Colonic mucosa (tissue), 4 donors: ENCODE measurements around the gene PDIA4. TPM values are rescaled to one million over a fixed set of nuclear protein-coding genes. Genes with fewer than 3 reads are reported as not detected.

Experiments
- DNase-seq: peaks from one replicate; pipeline ENCODE4 v3.0.0-alpha.2; 2020
- H3K27ac ChIP-seq: fragments of 200-600 bp; one replicate; pipeline ENCODE4 v1.8.0; 2021
- H3K27me3 ChIP-seq: fragments of 200-600 bp; one replicate; pipeline ENCODE4 v1.8.0; 2021
- H3K36me3 ChIP-seq: fragments of 200-600 bp; one replicate; pipeline ENCODE4 v1.8.0; 2021
- H3K4me1 ChIP-seq: fragments of 200-600 bp; one replicate; pipeline ENCODE4 v1.8.0; 2021; ENCODE audit warnings: mild to moderate bottlenecking
- H3K4me3 ChIP-seq: fragments of 200-600 bp; one replicate; pipeline ENCODE4 v1.8.0; 2021
- H3K9ac ChIP-seq, 2 donors: one replicate each; pipeline ENCODE4 v1.7.0; 2013; ENCODE audit warnings: control low read depth in 2 of 2, low read depth in 2 of 2, low read length in 2 of 2
- H3K9me3 ChIP-seq: fragments of 200-600 bp; one replicate; pipeline ENCODE4 v1.8.0; 2021
- intact Hi-C: fragments of 100-400 bp; cut with DNase I; formaldehyde crosslinking; loops from one replicate; pipeline ENCODE4 v1.14.1; 2022
- total RNA-seq, 2 donors: library from RNA; stranded (reverse); fragmentation: NEBNext Ultra II Directional in 1 of 2; extraction: Animal tissue kit (Norgen Biotek cat#: 25700) in 1 of 2; gene quantifications; one replicate each; pipeline ENCODE4 v1.2.1, GENCODE V29; 2021
- TF ChIP-seq, protein P1 (sequence below): fragments of 200-600 bp; IDR thresholded peaks from one replicate; pipeline ENCODE4 v1.8.0; 2022; ENCODE audit warnings: antibody characterized with exemption, mild to moderate bottlenecking
- donor health status: healthy.
- donor health status: DM: no; HTN: no; CAD: no.
- donor health status: DM: no; HTN: no; CAD: no.

PDIA4 gene
- total RNA-seq, 2 donors from 2014 or later = 218 to 485 TPM

DNA sequence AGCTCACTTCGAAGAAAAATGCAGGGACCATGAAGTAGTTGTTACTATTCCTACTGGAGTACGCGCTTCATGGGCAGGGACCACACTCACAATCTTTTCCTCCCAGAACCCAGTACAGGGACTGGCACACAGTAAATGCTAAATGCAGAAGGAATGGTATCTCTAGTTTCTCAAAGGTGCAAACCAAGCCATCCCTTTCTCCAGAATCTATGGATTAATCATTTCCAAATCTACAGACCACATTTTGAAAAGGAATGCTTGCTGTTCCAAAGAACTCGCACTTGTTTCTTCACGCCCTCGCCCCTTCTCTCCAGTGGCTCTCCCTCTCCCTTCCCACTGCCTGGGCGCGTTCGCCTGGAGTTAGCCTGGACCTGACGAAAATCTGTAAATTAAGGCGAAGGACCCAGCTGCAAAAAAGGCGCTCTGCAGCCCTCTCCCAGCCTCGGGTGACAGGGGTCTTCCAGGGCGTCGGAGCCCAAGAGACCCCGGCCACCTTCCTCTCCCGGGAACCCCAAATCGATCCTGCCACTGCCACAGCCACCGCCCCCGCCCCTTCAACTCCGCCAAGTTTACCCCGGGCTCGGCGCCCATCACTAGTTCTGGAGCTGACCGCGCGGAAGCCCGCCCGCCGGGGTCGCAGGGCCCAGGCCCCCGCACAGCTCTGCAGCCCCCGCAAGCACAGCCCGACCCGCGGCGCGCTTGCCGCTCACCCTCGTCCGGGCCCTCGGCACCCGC, 527 bp downstream of the PDIA4 start:
- Histone ChIP-seq H3K4me3 (peak overlapping the region; percentile 90), H3K36me3 (no peaks in the 10 kb centered on the region), H3K9me3 (no peaks in the 10 kb centered on the region), H3K27ac (peak overlapping the region; percentile 93), H3K27me3 (no peaks in the 10 kb centered on the region), H3K4me1 (no peaks in the 10 kb centered on the region), H3K9ac (peak overlapping the region; percentile 80)
- intact Hi-C loops = loop anchor here (5.0 kb wide), 1 partner anchor 40 kb away; no protein-coding TSS in a partner anchor
- TF ChIP-seq, protein P1, sequence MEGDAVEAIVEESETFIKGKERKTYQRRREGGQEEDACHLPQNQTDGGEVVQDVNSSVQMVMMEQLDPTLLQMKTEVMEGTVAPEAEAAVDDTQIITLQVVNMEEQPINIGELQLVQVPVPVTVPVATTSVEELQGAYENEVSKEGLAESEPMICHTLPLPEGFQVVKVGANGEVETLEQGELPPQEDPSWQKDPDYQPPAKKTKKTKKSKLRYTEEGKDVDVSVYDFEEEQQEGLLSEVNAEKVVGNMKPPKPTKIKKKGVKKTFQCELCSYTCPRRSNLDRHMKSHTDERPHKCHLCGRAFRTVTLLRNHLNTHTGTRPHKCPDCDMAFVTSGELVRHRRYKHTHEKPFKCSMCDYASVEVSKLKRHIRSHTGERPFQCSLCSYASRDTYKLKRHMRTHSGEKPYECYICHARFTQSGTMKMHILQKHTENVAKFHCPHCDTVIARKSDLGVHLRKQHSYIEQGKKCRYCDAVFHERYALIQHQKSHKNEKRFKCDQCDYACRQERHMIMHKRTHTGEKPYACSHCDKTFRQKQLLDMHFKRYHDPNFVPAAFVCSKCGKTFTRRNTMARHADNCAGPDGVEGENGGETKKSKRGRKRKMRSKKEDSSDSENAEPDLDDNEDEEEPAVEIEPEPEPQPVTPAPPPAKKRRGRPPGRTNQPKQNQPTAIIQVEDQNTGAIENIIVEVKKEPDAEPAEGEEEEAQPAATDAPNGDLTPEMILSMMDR = no peak
- peak; percentile 54 for DNase-seq

DNA sequence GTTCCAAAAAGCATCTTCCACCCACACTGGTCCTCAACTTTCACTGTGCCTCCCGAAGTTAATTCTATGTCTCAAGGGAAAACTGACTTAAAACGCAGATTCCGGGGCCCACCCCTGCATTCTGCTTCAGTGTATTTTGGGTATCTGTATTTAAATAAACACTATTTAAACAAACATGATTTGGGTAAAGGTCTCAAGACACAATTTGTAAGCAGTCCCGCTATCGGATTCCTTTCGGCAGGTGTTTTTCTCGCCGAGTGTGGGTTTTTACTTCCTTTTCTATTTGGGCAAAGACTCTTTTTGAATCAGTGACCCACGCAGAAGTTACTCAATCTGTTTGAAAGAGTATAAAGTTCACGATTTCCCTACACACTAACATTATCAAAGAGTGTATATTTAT, 1.2 kb downstream of the PDIA4 start:
- Histone ChIP-seq H3K27me3 (no peaks in the 10 kb centered on the region), H3K4me3 (peak overlapping the region; percentile 90), H3K27ac (peak overlapping the region; percentile 93), H3K9ac (peak overlapping the region; percentile 80), H3K36me3 (no peaks in the 10 kb centered on the region), H3K9me3 (no peaks in the 10 kb centered on the region), H3K4me1 (no peaks in the 10 kb centered on the region)
- no peak for DNase-seq
- TF ChIP-seq, protein P1 = no peak
- intact Hi-C loops = loop anchor here (5.0 kb wide), 1 partner anchor 40 kb away; no protein-coding TSS in a partner anchor

DNA sequence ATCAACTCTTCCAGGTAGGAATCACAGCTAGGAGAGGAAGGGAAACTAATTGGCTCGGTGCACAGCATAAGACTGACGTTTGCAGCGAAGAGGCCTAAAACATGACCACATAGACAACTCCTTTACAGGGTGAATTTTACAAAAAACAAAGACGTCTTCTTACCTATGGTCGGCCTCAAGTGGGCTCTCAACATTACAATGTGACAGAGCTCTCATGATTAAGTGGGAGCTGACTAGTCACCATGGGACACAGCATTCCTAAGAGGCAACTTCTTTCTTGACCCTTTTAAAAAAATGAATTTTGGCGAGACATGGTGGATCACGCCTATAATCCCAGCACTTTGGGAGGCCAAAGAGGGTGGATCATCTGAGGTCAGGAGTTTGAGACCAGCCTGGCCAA, 4.6 kb downstream of the PDIA4 start:
- Histone ChIP-seq H3K9ac (no peak overlapping the region), H3K27ac (no peak overlapping the region), H3K36me3 (no peaks in the 10 kb centered on the region), H3K4me1 (no peaks in the 10 kb centered on the region), H3K4me3 (no peak overlapping the region), H3K27me3 (no peaks in the 10 kb centered on the region), H3K9me3 (no peaks in the 10 kb centered on the region)
- DNase-seq = no peak
- intact Hi-C loops = no loop called here
- TF ChIP-seq, protein P1 = no peak

DNA sequence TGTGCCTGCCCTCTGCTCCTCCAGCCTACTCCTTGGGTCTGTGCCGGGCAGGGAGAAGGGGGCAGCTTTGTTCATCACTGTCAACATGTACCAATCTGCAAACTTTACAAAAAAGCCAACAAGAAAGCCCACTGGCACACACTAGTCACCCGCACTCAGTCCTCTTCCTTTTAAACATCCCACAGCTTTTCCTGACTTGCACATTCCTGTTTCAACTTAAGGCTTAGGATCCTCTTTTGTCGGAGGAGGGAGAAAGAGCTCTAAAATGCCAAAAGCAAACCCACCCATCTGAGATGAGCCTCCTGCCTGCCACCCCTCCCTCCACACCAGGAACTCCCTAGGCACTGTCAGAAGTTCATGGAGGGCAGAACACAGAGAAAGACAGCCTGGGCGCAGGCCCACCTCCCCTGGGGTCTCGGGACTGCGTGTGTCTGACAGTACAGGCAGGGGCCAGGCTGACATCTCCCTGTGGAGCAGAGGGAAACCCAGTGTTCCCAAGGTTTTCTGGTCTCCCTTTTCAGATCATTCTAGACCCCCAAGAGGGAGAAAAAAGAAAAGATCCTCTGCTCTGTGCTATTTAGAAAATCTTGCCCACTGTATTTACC, 5.4 kb downstream of the PDIA4 start:
- Histone ChIP-seq H3K36me3 (no peaks in the 10 kb centered on the region), H3K27ac (no peak overlapping the region), H3K9me3 (no peaks in the 10 kb centered on the region), H3K27me3 (no peaks in the 10 kb centered on the region), H3K9ac (no peak overlapping the region), H3K4me1 (no peaks in the 10 kb centered on the region), H3K4me3 (no peak overlapping the region)
- intact Hi-C loops = no loop called here
- TF ChIP-seq, protein P1 = no peak
- no peak for DNase-seq

DNA sequence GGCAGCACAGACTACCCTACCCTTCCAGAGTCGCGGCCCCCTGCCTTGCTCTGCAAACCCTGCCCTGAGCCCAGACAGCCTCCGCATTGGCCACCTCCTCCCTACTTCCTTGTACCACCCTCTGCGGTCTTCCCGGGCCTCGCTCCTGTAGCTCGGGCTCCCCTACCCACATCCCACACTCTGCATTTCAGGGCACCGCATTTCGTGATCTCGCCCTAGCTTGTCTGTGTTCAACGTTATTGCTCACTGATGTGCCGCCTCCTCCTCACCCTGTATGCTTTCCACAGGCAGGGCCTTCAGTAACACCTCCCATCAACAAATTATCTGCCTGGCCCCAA, 6.6 kb downstream of the PDIA4 start:
- no peak overlapping the region for H3K9ac ChIP-seq
- no peaks in the 10 kb centered on the region for H3K36me3 ChIP-seq
- no peaks in the 10 kb centered on the region for H3K4me1 ChIP-seq
- TF ChIP-seq, protein P1 = no peak
- no peaks in the 10 kb centered on the region for H3K9me3 ChIP-seq
- no peak overlapping the region for H3K4me3 ChIP-seq
- intact Hi-C loops = no loop called here
- no peak overlapping the region for H3K27ac ChIP-seq
- H3K27me3 ChIP-seq = no peaks in the 10 kb centered on the region
- DNase-seq = no peak
